Stimulated activated naive CD4-positive, alpha-beta T cell (primary cell): Measurements from ENCODE around the gene LCNL1.

Experiments
- DNase-seq, 6 experiments: peaks; one replicate each; lab custom pipeline; 2025; lab: John Stamatoyannopoulos, UW

The LCNL1 gene

GRCh38 chr9:136975644-136976043 is 7.1 kb upstream of the LCNL1 start:
- DNase-seq, result no peak

GRCh38 chr9:136977223-136977622 is 5.6 kb upstream of the LCNL1 start, which contains the start of gene PTGDS:
Gene PTGDS (plus strand): TSS chr9:136977504. CDS start chr9:136977579, 75 bp downstream.
- DNase-seq, result no peak

- DNase-seq, result no peak
These were observed 5.1 kb upstream of the LCNL1 start for GRCh38 chr9:136977649-136978072.

DNA sequence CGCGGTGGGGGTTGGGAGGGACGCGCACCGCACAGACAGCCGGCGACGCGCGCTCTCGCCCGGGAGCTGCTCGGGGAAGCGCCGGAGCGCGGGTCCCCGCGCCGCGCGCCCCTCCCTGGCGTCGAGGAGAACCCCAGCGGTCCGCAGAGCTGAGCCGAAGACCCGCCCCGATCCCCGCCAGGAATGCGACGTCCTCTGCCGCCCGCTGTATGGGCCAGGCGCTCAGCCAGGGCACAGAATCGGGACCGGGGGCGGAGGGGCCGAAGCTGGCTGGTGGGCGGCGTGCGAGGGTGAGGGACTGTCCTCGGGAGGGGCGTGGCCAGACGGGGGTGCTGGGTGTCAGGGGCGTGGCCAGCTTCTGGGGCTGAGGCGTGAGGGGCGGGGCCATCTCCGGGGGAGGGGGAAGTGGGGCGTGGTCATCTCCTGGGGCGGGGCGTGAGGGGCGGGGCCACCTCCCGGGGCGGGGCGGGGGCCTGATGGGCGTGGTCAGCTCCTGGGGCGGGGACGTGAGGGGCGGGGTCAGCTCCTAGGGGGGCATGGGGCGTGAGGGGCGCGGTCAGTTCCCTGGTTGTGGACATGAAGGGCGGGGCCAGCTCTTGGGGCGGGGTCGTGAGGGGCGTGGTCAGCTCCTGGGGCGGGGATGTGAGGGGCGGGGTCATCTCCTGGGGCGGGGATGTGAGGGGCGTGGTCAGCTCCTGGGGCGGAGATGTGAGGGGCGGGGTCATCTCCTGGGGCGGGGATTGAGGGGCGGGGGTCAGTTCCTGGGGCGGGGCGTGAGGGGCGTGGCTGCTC is 4.5 kb upstream of the LCNL1 start:
- peak; percentile 16 to 83 (median 66) for DNase-seq

DNA sequence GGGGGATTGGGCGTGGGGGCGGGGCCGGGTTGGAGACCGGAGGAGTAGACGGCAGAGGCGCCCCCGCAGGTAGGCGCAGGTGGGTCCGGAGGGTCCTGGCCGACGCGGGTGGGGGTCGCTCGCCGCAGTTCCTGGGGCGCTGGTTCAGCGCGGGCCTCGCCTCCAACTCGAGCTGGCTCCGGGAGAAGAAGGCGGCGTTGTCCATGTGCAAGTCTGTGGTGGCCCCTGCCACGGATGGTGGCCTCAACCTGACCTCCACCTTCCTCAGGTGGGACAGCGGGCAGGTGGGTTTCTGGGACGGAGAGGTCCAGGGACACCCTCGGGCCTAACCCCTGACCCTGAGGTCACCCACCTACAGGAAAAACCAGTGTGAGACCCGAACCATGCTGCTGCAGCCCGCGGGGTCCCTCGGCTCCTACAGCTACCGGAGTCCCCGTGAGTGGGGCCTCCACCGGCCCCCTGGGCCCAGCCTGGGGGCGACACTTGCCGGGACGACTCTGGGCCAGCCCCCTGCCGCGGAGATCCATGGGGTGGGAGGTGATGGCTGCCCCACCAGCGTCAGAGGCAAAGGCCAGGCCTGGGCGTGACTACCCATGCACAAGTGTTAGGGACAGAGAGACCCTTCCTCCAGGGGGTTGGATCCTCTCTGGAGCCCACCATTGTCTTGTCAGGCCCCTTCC is 3.8 kb upstream of the LCNL1 start:
- no peak for DNase-seq

- no peak for DNase-seq
These were observed 2.8 kb upstream of the LCNL1 start for GRCh38 chr9:136979769-136980587.

DNA sequence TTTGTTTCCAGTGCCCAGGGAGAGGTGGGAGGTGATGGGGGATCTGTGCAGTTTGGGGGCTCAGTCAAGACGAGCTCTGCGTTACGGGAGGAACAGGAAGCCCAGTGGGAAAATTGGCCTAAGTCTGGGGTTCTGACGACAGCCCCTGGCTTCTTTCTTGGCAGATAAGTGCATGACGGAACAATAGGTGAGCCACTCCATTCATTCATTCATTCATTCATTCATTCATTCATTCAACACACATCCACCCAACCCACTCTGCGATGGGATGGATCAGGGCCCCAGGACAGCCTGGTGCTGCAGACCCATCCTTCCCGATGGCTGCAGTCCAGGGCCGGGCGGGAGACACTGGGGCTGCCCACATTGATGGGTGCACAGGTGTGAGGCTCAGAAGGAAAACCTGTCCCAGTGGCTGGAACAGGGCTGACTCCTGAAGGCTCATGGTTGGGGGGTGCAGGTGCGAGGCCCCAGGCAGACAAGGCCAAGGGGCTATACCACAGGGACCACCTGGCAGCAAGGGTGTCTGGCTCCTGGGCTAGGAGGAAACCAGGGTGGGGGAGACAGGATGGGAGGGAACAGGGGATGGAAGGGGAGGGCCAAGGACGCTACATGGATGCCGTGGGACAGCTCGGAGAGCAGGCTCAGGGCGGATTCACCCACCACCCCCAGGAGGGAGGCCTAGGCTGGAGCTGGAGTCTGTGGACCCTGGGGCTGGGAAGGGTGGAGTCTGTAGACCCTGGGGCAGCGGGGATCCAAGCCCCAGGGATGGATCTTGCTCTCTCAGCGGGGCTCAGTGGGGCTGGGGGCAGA is 1.9 kb upstream of the LCNL1 start:
- no peak for DNase-seq

DNA sequence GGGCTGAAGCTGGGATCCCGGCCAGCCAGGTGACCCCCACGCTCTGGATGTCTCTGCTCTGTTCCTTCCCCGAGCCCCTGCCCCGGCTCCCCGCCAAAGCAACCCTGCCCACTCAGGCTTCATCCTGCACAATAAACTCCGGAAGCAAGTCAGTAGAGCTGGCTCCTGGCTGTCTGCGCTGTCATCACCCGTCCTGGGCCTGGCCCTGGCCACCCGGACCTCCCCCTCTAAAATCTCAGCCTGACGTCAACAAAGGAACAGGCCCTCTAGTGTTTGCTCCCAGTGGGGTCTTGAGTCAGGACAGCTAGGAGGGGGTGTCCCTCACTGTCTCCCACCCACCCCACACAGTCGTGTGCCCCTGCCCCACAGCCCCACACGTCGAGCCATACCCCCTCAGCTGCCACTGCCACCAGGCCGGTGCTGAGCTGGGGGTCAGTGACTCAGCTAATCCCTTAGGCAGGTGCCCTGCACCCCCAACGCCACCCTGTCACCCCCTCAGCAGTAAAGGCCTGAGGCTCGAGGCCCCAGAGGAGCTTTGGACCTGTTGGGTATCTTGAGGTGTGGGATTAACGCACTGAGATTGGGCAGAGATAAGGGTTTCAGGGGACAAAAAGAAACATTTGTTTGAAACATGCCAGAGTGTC is 1.1 kb upstream of the LCNL1 start:
- no peak for DNase-seq

GRCh38 chr9:136983167-136983566 is 374 bp downstream of the LCNL1 start:
- no peak for DNase-seq

- no peak for DNase-seq
These were observed 992 bp downstream of the LCNL1 start for GRCh38 chr9:136983656-136984314.

DNA sequence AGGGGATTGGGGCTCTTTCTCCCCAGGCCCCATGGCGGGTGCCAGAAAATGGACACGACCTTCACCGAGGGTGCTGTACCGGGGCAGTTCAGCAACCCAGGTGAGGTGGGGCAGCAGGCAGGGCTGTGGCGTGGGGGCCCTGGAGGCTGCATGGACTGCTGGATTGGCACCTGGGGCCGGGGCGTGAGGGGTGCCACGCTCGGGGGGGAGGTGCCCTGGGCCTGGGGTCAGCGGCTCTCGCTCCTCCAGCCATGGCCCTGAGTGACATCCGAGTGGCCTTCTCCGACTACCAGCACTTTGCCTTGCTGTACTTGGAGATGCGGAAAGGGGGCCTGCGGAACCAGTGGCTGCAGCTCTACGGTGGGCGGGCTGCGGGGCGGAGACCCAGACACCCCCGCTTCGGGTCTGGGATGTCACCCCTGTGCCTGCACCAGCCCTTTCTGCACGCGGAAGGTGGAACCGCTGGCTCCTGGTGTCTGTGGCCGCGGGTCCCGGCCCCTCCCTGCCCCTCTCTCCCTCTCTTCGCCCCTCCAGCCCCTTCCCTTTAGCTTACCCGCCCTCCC is 1.8 kb downstream of the LCNL1 start:
- no peak for DNase-seq

- DNase-seq, result no peak
These were observed 2.3 kb downstream of the LCNL1 start for GRCh38 chr9:136985027-136985602.

DNA sequence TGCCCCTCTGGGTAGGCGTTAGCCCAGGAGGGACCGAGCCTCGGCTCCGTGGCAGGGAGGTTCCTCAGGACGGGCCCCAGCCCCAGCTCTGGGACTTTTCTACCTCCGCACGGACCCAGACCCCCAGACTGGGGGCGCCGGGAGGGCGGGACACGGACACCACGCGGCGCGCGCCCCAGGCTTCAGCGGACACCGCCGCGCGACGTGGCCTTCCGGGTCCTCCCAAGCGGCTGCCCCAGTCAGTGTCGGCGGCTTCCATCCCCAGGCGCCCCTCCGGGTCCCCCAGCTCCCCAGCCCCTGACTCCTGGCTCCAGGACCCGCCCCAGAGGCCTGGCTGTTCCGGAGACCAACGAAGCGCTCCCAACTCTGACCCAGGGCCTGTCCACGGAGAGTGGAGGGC is 3.1 kb downstream of the LCNL1 start:
- no peak for DNase-seq

- DNase-seq, result no peak
These were observed 6.1 kb downstream of the LCNL1 start for GRCh38 chr9:136988872-136989271.

- DNase-seq, result no peak
These were observed 7.6 kb downstream of the LCNL1 start for GRCh38 chr9:136990242-136990911.

GRCh38 chr9:136991993-136992818 is 9.4 kb downstream of the LCNL1 start, which contains the start of gene PAXX:
Gene PAXX (plus strand): TSS chr9:136992422. CDS start chr9:136992444, 22 bp downstream.
- DNase-seq, result peak; percentile 85 to 91 (median 90)

DNA sequence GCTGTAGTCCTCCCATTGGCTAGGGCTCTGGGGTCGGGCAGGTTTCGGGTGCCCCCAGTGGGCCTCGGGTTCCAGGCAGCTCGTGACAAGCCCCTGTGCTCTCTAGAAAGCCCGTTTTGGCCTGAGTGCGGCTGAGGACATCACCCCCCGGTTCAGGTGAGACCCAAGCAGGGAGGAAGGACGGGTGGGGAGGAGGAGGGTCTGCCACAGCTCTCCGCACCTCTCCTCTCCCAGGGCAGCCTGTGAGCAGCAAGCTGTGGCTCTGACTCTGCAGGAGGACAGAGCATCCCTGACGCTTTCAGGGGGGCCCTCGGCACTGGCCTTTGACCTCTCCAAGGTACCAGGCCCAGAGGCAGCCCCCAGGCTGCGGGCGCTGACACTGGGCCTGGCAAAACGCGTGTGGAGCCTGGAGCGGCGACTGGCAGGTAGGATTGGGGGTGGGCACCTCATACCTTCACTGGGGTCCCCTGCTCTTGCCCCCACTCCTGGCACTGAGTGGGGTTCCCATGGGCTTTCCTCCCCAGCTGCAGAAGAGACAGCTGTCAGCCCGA is 10.1 kb downstream of the LCNL1 start:
- no peak for DNase-seq
